Cerebellar nuclear complex (tissue), 1 donor: Measurements from ENCODE around the gene METAP1D.
"Not testable (repeated sequence)": the region's sequence is repeated elsewhere in the genome, so short reads cannot be mapped to it uniquely, and the experiment has no call there.

Source experiments
- DNase-seq, 2 experiments: peaks; one replicate each; lab custom pipeline; 2025; lab: John Stamatoyannopoulos, UW

Gene METAP1D

GRCh38 chr2:171999604-172000469 lies at the start of gene METAP1D:
METAP1D (plus strand) TSS chr2:171999953; CDS start chr2:171999970, 17 bp downstream.
- peak; percentile 11 to 76 for DNase-seq

GRCh38 chr2:171952276-171952675 lies 47.5 kb upstream of the METAP1D start:
- DNase-seq: no peak

- DNase-seq: no peak
These were observed 47.0 kb upstream of the METAP1D start for GRCh38 chr2:171952748-171953147.

- DNase-seq: no peak
These were observed 43.5 kb upstream of the METAP1D start for GRCh38 chr2:171956135-171956825.

- DNase-seq: no peak
These were observed 42.7 kb upstream of the METAP1D start for GRCh38 chr2:171957061-171957460.

GRCh38 chr2:171958475-171958874 lies 41.3 kb upstream of the METAP1D start:
- no peak for DNase-seq

GRCh38 chr2:171959998-171960397 lies 39.8 kb upstream of the METAP1D start:
- DNase-seq: no peak

GRCh38 chr2:171960570-171960969 lies 39.2 kb upstream of the METAP1D start:
- DNase-seq: no peak

GRCh38 chr2:171963198-171963597 lies 36.6 kb upstream of the METAP1D start:
- DNase-seq: no peak

GRCh38 chr2:171964308-171964707 lies 35.4 kb upstream of the METAP1D start:
- no peak for DNase-seq

- no peak for DNase-seq
These were observed 34.5 kb upstream of the METAP1D start for GRCh38 chr2:171965238-171965637.

- DNase-seq: no peak
These were observed 34.1 kb upstream of the METAP1D start for GRCh38 chr2:171965661-171966060.

- DNase-seq: no peak
These were observed 33.5 kb upstream of the METAP1D start for GRCh38 chr2:171966235-171966634.

- DNase-seq: no peak
These were observed 33.1 kb upstream of the METAP1D start for GRCh38 chr2:171966688-171967087.

- no peak for DNase-seq
These were observed 31.2 kb upstream of the METAP1D start for GRCh38 chr2:171968509-171968908.

- no peak for DNase-seq
These were observed 27.3 kb upstream of the METAP1D start for GRCh38 chr2:171972329-171972982.

GRCh38 chr2:171979103-171979502 lies 20.6 kb upstream of the METAP1D start:
- no peak for DNase-seq

- DNase-seq: not testable (repeated sequence)
These were observed 15.8 kb upstream of the METAP1D start for GRCh38 chr2:171983924-171984323.

- no peak for DNase-seq
These were observed 14.7 kb upstream of the METAP1D start for GRCh38 chr2:171985076-171985475.

GRCh38 chr2:171986778-171987177 lies 13.0 kb upstream of the METAP1D start:
- DNase-seq: no peak

- no peak for DNase-seq
These were observed 8.7 kb upstream of the METAP1D start for GRCh38 chr2:171991027-171991426.

- DNase-seq: no peak
These were observed 4.2 kb upstream of the METAP1D start for GRCh38 chr2:171995586-171995985.

GRCh38 chr2:171996021-171996420 lies 3.7 kb upstream of the METAP1D start:
- no peak for DNase-seq
